Parathyroid adenoma (tissue), 2 donors: Measurements from ENCODE around the gene KRT79.
A peak's percentile ranks its signal among the peaks of the same experiment; 100 is the strongest.

Source experiments
- H2AFZ ChIP-seq: fragments of 300-600 bp; sonication (generic); one replicate; pipeline ENCODE4 v1.7.0; 2017; ENCODE audit warnings: antibody characterized with exemption, mild to moderate bottlenecking
- H3K27ac ChIP-seq: fragments of 300-600 bp; sonication (generic); one replicate; pipeline ENCODE4 v1.7.0; 2017
- H3K27me3 ChIP-seq: fragments of 300-600 bp; sonication (generic); one replicate; pipeline ENCODE4 v1.7.0; 2017; ENCODE audit warnings: low read length; ENCODE audit not compliant: control insufficient read depth, insufficient read depth
- H3K36me3 ChIP-seq: fragments of 300-600 bp; sonication (generic); one replicate; pipeline ENCODE4 v1.7.0; 2017; ENCODE audit warnings: low read length; ENCODE audit not compliant: control insufficient read depth, insufficient read depth
- H3K4me1 ChIP-seq: fragments of 300-600 bp; sonication (generic); one replicate; pipeline ENCODE4 v1.7.0; 2017; ENCODE audit warnings: control low read depth
- H3K4me2 ChIP-seq: fragments of 300-600 bp; sonication (generic); one replicate; pipeline ENCODE4 v1.7.0; 2017; ENCODE audit warnings: low read length
- H3K4me3 ChIP-seq: fragments of 300-600 bp; sonication (generic); one replicate; pipeline ENCODE4 v1.7.0; 2017; ENCODE audit warnings: low read depth, low read length
- H3K79me2 ChIP-seq: fragments of 300-600 bp; sonication (generic); one replicate; pipeline ENCODE4 v1.7.0; 2017; ENCODE audit warnings: control low read depth
- H3K9ac ChIP-seq: fragments of 300-600 bp; sonication (generic); one replicate; pipeline ENCODE4 v1.7.0; 2017; ENCODE audit warnings: mild to moderate bottlenecking
- H3K9me3 ChIP-seq: fragments of 300-600 bp; sonication (generic); one replicate; pipeline ENCODE4 v1.7.0; 2017; ENCODE audit warnings: low read length; ENCODE audit not compliant: control insufficient read depth
- TF ChIP-seq, protein P1 (sequence below): fragments of 300-600 bp; sonication (generic); IDR thresholded peaks from one replicate; pipeline ENCODE4 v1.7.0; 2017; ENCODE audit warnings: antibody characterized with exemption, mild to moderate bottlenecking
- donor health status: primary hyperparathyroidism.

The KRT79 gene

DNA sequence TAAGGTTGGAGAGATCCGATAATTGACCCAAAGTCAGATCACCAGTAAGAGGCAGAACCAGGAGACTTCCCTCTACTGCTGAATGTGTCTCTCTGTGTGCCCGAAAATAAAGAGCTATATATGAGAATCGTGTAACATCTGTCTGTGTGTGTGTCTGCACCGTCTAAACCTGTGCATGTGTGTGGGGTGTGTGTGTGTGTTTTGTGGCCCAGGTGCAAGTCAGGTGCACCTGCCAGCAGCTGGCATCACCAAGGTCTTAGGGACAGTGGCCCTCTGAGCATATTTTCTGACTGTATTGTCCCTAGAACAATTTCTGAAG is 39.4 kb upstream of the KRT79 start:
- Histone ChIP-seq H3K27me3 (no peaks in the 10 kb centered on the region), H3K9me3 (no peaks in the 10 kb centered on the region), H3K27ac (no peak overlapping the region), H3K79me2 (no peaks in the 10 kb centered on the region), H3K4me1 (peaks cover 3% of the 10 kb centered on the region), H3K4me3 (no peak overlapping the region), H2AFZ (no peak overlapping the region), H3K36me3 (no peaks in the 10 kb centered on the region), H3K4me2 (no peak overlapping the region), H3K9ac (no peak overlapping the region)
- TF ChIP-seq, protein P1, sequence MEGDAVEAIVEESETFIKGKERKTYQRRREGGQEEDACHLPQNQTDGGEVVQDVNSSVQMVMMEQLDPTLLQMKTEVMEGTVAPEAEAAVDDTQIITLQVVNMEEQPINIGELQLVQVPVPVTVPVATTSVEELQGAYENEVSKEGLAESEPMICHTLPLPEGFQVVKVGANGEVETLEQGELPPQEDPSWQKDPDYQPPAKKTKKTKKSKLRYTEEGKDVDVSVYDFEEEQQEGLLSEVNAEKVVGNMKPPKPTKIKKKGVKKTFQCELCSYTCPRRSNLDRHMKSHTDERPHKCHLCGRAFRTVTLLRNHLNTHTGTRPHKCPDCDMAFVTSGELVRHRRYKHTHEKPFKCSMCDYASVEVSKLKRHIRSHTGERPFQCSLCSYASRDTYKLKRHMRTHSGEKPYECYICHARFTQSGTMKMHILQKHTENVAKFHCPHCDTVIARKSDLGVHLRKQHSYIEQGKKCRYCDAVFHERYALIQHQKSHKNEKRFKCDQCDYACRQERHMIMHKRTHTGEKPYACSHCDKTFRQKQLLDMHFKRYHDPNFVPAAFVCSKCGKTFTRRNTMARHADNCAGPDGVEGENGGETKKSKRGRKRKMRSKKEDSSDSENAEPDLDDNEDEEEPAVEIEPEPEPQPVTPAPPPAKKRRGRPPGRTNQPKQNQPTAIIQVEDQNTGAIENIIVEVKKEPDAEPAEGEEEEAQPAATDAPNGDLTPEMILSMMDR: no peak

DNA sequence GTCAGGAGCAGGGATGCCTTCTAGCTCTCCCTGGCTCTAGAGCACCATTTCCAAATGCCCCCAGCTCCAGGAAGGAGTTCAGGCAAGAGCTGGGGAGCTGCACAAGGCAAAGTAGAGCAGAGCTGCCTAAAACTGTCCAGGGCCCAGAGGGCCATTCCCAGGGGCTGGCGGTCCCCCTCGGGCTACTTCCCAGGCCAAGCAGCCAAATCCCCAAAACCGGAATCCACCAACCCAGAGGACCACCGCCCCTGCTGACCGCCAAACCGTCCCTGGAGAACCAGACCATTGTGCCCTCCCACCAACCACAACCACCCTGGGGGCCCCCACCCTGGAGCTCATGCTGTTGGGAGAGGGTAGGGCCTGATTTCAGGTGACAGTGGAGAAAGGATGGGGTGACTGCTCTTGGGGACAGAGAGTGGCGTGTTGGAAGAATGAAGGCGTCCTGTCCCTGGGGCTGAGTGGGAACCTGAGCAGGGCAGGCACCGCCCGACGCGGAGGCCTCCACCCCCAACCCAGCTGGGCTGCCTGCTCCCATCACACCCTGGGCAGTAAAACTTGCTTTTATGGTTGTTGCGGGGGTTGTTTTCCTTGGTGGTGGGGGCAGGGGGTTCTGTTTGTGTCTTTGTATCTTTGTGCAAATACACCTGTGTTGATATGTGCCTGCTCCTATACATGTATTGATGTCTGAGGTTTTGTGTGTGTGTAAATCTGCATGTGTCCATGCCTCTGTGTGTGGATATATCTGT is 38.7 kb upstream of the KRT79 start:
- Histone ChIP-seq H3K4me3 (no peak overlapping the region), H3K27ac (no peak overlapping the region), H3K4me2 (no peak overlapping the region), H3K9ac (no peak overlapping the region), H2AFZ (no peak overlapping the region), H3K4me1 (peaks cover 3% of the 10 kb centered on the region), H3K9me3 (no peaks in the 10 kb centered on the region), H3K36me3 (no peaks in the 10 kb centered on the region), H3K79me2 (no peaks in the 10 kb centered on the region), H3K27me3 (no peaks in the 10 kb centered on the region)
- TF ChIP-seq, protein P1: no peak

DNA sequence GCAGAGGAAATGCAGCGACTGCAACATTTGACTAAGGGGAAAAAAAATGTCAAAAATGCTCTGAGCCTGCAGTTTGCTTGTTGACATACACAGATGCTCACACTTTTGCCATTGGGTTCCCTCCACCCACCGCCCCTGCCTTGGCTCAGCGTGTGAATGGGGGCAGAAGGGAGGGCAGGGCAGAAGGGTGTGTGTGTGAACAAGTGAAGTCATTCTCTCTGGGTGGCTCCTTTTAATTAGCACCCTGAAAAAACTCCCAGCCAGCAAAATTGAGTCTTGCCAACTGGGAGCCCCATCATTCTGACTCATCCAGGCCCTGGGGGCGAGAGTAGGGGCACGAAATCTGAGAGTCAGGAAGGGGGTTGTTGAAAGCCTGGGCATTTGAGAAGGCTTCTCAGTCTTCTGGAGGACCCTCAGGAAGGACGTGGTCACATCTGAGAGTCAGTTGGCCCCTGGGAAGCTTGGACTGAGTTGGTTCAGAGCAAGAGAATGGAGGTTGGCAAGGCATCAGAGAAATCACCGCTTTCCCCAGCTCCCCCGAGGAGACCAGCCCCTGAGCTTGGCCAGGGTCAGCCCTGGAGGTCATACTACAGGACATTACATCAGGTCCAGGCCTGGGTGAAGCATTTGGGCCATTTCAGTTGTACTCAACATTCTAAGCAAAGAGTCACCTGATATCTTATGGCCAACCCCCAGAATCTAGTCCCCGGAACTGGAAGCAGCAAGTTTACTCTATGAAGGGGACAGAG is 37.4 kb upstream of the KRT79 start:
- H3K27ac ChIP-seq: no peak overlapping the region

DNA sequence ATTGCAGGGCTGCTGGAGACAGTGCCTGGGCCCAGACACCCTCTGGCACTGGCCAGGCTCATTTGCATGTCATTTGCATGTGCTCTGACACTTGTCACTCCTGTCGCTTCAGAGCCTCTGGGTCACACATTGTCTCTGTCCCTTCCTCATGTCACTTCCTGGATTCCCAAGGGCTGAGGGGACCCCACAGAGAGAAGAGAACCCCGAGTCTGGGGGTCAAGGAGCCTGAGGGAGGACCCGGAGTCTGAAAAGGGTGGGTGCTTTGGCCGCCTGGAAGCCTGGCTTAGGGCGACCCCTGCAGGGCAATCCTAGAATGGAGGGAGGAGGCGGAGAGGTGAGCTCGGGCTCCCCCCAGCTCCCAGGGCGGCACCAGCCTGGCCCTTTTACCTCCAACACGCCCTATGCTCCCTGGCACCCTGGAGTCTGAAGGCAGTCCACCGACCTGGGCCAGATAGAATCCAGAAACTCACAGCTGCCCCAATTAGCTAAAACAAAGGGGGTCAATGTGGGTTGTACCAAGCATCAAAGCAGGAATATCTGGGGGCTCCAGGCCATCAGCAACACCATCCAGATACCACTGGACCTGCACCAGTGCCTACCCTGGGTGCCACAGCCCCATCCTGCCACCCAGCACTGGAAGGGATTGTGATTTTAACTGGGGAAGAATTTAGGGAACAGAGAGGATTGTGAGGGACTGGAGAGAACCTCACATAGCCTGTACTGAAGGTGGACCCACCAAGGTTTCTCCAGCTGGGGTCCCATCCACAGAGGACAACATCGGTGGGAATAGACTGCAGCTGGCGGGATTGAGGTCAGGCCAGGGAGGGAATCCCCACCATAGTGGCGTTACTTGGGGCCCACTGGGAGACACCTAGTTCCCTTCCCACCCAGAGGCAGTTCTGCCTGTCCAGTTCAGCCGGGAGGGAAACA is 36.5 kb upstream of the KRT79 start:
- Histone ChIP-seq H3K79me2 (no peaks in the 10 kb centered on the region), H3K9me3 (no peaks in the 10 kb centered on the region), H3K9ac (no peak overlapping the region), H2AFZ (no peak overlapping the region), H3K36me3 (no peaks in the 10 kb centered on the region), H3K4me3 (no peak overlapping the region), H3K4me1 (peaks cover 3% of the 10 kb centered on the region), H3K27ac (no peak overlapping the region), H3K27me3 (no peaks in the 10 kb centered on the region), H3K4me2 (no peak overlapping the region)
- TF ChIP-seq, protein P1: peak; percentile 24

More for the DNA sequence above, 37.4 kb upstream of the KRT79 start:
- Histone ChIP-seq H3K9me3 (no peaks in the 10 kb centered on the region), H3K36me3 (no peaks in the 10 kb centered on the region), H3K4me3 (no peak overlapping the region), H3K4me1 (peaks cover 3% of the 10 kb centered on the region), H3K79me2 (no peaks in the 10 kb centered on the region), H3K9ac (no peak overlapping the region), H3K27me3 (no peaks in the 10 kb centered on the region), H2AFZ (no peak overlapping the region), H3K4me2 (no peak overlapping the region)
- TF ChIP-seq, protein P1: no peak
